22Rv1 (cell line): ENCODE measurements around the gene LYL1.

Experiments used
- ZFX ChIP-seq: fragments of 450-650 bp; IDR thresholded peaks from 2 replicates; pipeline ENCODE4 v1.6.1; 2017; ENCODE audit warnings: antibody characterized with exemption, borderline replicate concordance
- TF ChIP-seq, protein P1 (sequence below): fragments of 450-650 bp; IDR thresholded peaks from 2 replicates; pipeline ENCODE4 v1.5.1; 2017; ENCODE audit warnings: mild to moderate bottlenecking

DNA sequence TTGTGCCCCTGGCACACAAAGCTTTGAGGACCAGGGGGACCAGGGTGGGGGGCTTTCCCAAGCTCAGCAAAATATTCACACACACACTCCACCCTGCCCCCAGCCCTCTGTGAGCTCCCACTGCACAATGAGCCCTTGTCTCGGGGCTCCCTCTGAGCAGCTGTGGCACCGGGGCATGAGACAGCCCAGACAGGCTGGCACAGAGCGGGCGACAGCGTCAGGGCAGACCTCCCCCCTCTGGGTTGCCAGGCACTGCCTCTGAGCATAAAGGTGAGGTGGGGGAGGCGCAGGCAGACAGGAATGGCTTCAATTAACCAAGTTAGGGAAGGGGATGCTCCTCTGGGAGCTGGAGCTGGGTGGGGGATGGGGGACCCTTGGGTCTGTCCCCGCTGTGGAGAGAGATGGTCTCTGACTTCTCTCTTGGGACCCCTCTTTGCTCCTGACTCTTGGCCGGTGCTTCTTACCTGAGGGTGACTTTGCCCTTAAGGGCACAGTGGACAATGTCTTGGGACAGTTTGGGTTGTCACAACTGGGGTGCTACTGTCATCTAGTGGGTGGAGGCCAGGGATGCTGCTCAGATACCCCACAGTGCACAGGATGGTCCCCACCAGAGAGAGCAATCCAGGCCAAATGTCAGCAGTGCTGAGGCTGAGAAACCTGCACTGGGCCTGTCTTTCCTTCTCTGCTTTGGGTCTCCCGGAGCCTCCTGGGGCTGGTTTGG lies 30.3 kb downstream of the LYL1 start:
- TF ChIP-seq, protein P1, sequence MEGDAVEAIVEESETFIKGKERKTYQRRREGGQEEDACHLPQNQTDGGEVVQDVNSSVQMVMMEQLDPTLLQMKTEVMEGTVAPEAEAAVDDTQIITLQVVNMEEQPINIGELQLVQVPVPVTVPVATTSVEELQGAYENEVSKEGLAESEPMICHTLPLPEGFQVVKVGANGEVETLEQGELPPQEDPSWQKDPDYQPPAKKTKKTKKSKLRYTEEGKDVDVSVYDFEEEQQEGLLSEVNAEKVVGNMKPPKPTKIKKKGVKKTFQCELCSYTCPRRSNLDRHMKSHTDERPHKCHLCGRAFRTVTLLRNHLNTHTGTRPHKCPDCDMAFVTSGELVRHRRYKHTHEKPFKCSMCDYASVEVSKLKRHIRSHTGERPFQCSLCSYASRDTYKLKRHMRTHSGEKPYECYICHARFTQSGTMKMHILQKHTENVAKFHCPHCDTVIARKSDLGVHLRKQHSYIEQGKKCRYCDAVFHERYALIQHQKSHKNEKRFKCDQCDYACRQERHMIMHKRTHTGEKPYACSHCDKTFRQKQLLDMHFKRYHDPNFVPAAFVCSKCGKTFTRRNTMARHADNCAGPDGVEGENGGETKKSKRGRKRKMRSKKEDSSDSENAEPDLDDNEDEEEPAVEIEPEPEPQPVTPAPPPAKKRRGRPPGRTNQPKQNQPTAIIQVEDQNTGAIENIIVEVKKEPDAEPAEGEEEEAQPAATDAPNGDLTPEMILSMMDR = no peak
- TF ChIP-seq ZFX = no peak
